Raji (cell line): ENCODE results near the gene HELZ.

Source experiments
- POLR2A ChIP-seq: IDR thresholded peaks from 2 replicates; pipeline ENCODE4 v1.6.1; 2011; ENCODE audit warnings: low read depth, low read length, control low read depth; ENCODE audit not compliant: insufficient read depth

HELZ gene

DNA sequence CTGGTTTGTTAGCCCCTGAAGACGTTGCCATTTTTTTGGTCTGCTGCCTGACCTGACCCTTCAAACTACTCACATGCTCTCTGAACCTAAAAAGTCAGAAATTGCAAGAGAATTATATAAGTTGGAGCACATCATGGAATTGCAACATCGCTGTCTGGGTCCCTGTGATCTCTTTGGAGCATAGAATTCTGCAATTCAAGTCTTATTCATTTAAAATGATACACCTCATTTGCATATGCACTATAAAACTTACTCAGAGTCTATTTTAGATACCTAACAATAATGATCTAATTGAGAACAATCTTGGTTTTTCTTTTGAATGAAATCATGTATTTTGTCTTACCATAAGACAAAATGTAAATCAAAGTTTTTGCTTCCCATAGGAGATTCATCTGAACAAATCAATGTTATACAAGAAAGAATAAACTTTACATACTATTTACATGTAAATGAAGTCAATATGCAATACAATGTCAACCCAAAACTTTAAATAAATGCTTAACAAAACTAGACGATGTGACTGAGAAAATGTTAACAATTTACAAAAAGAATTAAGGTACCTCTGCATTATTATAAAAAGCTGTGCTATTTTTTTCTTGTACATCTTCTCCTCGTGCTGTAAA lies 99.7 kb downstream of the HELZ start:
- TF ChIP-seq POLR2A: no peak

DNA sequence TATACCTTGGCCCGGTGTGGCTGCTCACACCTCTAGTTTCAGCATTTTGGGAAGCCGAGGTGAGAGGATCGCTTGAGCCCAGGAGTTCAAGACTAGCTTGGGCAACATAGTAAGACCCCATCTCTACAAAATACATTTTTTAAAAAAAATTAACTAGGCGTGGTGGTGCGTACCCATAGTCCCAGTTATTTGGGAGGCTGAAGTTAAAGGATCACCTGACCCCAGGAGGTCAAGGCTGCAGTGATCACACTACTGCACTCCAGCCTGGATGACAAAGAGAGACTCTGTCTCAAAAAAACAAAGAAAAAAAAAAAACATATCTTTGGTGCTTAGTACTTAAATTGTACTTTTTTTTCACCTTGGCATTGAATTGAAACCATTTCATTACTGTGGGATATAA lies 101.7 kb downstream of the HELZ start:
- no peak for TF ChIP-seq POLR2A

DNA sequence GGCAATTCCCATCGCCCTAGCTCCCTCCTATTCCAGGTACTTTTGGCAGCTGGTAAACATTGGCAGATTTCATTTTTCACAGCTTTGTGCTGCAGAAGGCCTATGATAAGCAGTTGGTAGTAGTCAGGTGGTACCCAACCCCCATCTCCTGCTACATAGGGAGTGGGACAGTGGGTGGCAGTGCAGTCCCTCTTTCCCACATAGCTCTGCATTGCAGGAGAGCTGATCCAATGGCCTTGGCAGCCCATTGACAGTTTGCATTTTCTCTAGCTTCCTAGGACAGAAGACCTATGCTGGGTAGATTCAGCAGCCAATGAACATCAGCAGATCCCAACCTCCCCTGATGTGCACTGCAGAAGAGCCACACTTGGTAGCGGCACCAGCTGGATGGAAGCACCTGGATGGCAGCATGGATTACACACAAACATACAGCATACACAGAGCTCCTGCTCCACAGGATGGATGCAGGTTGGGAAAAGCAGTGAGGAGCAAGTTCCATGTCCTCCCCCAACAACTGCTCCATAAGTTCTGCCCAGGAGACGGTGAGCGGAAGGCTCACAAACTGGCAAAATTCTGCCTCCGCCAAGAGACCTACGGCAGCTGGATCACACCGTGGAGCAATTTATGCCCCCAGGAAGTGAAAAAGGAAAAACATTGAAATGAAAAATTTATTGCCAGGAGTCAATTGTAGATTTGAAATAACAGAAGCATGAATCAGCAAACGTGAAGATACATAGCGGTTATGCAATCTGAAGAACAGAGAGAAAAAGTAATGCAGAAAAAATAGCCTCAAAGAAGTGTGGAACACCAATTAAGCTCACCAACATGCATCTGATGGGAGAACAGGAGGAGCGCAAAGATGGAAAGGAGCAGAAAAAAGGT lies 105.0 kb downstream of the HELZ start:
- TF ChIP-seq POLR2A: no peak

- no peak for TF ChIP-seq POLR2A
These were observed 105.7 kb downstream of the HELZ start for GRCh38 chr17:67139289-67139688.

GRCh38 chr17:67138392-67138791 lies 106.6 kb downstream of the HELZ start:
- no peak for TF ChIP-seq POLR2A

DNA sequence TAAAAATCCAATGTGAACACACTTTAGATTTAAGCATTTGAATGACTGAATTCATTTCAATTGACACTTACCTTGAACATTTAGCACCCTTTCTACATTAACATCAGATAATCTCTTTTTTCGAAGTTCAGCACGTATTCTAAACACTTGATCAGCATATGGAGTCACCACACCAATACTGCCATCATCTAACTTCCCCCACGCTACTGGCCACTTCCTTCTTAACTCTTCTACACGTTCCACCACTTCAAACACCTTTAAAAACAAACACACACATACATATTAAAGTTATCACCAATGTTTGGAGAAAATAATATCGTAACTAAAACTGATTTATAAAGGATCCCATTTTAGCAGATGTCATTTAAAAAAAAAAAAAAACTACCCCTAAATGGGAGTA lies 107.1 kb downstream of the HELZ start:
- no peak for TF ChIP-seq POLR2A

DNA sequence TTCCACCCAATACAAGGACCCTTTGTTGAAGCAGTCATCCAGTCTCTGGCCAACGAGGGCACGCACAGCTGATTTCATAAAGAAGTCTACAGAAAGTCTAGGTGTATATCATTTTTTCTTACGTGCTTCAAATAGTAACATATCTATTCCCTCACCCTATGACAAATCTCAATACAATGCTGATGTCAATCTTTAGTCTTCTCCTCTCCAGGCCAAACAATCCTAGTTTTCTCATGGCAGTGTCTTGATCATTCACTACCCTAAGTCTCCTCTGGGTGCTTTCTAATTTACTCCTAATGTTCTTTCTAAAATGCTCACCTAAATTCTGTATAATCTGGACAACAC lies 108.0 kb downstream of the HELZ start:
- no peak for TF ChIP-seq POLR2A

- no peak for TF ChIP-seq POLR2A
These were observed 108.6 kb downstream of the HELZ start for GRCh38 chr17:67136191-67137025.

DNA sequence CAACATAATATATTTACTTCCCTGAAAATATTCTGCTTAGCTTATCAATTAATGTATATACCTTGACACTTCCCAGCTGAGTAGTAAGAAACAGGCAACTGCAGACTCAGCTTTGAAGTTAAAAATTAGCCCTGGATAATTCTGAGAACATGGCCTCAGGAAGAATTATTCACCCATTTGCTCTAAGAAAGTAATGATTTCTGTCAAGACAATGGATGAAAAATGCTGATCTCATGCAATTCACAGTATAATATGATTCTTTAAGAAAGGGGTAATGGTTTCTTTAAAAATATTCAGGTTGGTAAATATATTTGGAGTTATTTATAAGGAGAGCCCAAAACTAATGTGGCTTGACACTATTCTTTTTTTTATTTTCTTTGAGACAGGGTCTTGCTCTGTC lies 111.8 kb downstream of the HELZ start:
- no peak for TF ChIP-seq POLR2A

DNA sequence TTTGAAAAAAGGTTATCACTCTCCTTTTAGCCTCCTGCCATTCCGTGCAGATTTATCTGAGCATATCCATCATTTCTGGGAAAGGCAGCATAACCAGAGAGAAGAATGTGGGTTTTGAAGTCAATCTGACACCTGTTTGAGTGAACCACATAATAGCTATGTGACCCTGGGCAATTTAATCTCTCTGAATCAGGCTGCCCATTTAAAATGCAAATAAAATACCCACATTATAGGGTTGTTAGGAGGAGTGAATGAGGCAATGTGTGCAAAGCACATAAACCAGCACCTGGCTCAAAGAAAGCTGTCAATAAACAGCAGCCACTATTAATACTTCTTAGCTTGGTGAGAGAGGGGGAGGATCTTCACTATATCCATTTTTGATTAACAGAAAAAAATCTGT lies 112.6 kb downstream of the HELZ start:
- no peak for TF ChIP-seq POLR2A

DNA sequence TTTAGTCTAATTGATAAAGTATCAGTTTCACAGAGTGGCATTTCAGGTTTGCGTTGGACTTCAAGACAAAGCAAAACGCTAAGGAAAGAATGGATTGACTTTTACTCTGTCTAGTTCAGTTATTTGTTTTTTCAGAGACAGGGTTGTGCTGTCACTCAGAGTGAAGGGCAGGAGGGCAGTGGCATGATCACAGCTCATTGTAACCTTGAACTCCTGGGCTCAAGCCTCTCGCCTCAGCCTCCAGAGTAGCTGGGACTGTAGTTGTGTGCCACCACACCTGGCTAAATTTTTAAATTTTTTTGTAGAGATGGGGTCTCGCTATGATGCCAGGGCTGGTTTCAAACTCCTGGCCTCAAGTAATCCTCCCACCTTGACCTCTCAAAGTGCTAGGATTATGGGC lies 114.2 kb downstream of the HELZ start:
- no peak for TF ChIP-seq POLR2A

DNA sequence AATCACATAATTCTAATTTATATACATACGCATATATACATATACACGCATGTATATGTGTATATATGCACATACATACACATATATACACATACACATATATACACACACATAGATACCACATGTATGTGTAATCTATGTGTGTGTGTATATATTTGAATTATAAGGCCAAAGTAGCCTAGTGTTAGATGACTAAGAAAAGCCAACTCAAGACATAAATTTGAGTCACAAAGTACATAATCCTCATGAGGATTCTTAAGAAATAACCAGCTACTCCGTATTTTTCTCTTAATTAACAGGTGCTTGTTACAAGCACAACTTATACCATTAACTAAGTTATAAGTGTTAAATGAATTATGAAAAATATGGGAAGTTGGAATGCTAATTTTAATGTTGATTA lies 115.7 kb downstream of the HELZ start:
- no peak for TF ChIP-seq POLR2A

DNA sequence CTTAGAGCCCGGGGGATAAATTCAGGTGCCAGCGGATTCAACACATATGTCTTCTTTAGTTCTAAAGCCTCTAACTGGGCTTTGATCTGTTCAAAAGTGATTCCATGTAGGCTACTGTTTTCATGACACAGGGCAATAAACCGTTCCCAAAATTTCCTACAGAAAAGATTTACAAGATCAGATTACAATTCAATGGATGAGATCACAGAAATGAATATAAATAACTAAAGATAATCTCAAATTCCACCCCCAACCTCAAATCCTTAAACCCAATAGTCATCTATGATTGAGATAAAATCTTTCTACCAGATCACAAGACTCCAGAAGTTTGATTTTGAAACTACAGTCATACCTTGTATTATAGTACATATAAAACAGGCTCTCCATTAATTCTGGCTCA lies 116.3 kb downstream of the HELZ start:
- TF ChIP-seq POLR2A: no peak

DNA sequence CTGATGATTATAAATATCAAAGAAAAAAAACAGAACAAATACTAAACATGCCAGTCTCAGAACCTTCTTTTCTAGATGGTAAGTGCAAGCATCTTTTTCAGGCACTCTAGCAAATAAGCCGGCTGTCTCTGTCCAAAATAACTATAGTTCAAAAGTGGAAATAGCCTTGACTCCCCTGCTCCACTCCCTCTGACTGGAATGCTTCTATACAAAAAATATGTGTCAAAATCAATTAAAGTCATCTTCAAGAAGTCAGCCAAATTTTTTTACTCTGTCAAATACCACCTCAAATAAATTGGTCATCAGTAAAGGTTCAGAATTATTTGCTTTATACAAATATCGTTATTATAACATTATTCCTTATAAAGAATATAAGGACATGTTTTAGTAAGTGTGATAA lies 117.1 kb downstream of the HELZ start:
- no peak for TF ChIP-seq POLR2A

DNA sequence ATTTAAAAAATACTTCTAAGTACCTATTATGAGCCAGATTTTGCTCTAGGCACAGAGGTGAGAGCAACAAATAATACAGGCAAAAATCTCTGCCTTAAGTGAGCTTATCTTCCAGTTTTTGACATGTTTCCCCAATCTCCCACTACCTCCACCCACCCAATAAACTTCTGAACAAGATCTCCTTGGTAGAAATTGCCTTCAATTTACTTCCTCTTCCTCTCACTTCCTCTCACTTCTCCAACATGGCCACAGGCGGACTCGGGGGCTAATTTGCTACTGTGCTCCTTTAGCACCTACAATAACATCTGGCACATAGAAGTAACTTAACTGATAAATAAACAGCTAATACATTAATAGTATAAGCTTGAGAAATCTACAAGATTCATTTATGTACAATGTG lies 118.0 kb downstream of the HELZ start:
- TF ChIP-seq POLR2A: no peak

DNA sequence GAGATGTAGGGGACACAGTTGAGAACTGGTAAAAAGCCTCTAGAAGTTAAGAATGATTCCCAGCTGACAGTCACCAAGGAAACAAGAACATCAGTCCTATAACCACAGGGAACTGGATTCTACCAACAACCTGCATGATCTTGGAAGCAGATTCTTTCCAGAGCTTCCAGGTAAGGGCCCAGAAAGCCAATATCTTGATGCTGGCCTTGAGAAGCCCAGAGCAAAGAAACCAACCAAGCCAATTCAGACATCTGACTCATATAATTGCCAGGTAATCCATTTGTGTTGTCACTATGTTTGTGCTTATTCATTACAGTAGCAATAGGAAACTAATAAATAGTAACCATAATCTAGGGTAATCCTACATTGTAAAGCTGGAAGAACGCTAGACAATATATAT lies 119.1 kb downstream of the HELZ start:
- TF ChIP-seq POLR2A: no peak

GRCh38 chr17:67125417-67125816 lies 119.6 kb downstream of the HELZ start:
- TF ChIP-seq POLR2A: no peak
